ENCODE results near the gene CTSF.

GRCh38 chr11:66607126-66607834 lies 38.9 kb upstream of the CTSF start:
- TF ChIP-seq CTCF (IDR thresholded peaks at IDR 0.05; ENCODE audit: low read depth, low read length) (no peak), POLR2A (IDR thresholded peaks at IDR 0.05; ENCODE audit: extremely low read depth, insufficient read length) (no peak), MAX (IDR thresholded peaks at IDR 0.05; ENCODE audit: low read depth, low read length) (no peak)
